SIG-M5 treated with dmso at 0.1 percent for 504 hours (cell line): ENCODE results near the gene COA5.
"Not testable (repeated sequence)": the region's sequence is repeated elsewhere in the genome, so short reads cannot be mapped to it uniquely, and the experiment has no call there.

ENCODE experiments used
- DNase-seq: peaks from one replicate; lab custom pipeline; 2025; ENCODE audit not compliant: unreplicated experiment; lab: John Stamatoyannopoulos, UW

The COA5 gene

DNA sequence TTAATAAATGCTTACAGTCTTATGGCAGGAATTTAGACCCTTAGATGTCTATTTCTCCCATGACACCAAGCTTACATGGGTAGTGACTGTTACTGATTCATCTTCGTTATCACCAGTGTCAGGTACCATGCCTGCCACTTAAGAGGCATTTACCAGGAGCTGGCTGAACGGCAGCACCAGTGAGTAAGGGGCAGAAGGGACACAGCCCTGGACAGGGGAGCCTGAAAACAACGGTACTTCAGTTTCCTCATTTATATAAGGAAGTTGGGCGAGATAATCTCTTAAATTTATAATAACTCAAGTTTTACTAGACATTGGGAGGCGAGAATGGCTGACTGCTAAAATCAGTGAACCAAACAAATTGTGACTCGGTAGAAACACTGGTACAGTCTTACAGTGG, 1.2 kb downstream of the COA5 start:
- no peak for DNase-seq

GRCh38 chr2:98606431-98606830, 1.9 kb downstream of the COA5 start:
- DNase-seq: no peak

DNA sequence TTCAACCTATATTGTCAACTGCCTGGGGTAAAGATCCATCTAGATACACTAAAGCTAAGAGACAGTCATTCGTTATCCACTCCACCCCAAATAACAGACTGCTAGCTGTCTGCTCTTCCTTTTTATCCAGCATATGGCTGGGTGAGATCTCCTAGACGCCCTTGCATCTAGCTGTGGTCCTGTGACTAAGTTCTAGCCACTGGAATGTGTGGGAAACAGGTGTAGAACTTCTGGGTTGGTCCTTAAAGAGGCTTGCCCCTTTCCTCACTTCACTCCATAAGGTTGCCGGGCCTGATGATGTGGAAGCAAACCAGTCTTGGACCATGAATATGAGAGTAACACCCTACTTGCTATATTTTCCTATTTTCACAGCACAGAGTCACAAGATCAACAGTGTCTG, 3.2 kb downstream of the COA5 start:
- no peak for DNase-seq

DNA sequence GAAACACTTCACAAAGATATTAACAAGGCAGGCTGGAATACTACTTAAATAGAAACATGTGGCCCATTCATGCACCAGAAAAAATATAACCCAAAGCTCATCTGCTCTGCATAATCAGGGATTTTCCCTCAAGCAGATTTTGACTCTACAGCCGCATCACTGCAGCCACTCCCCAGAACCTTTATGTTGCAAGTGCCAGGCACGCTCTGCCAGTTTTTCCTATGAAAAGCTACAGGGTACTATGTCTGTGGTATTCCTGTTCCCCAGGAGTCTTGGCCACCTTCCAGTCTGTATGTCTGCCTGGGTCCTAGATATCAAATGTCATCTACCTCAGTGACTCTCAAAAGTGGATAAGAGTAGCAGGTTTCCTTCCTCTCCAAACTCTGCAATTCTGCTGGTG, 3.8 kb downstream of the COA5 start:
- no peak for DNase-seq

- DNase-seq: peak; percentile 30
These were observed 6.7 kb downstream of the COA5 start for GRCh38 chr2:98601532-98602132.

- peak; percentile 40 for DNase-seq
These were observed 9.4 kb downstream of the COA5 start for GRCh38 chr2:98598781-98599428.

GRCh38 chr2:98594665-98595064, 13.6 kb downstream of the COA5 start:
- not testable (repeated sequence) for DNase-seq

GRCh38 chr2:98592565-98592964, 15.7 kb downstream of the COA5 start:
- DNase-seq: no peak

- no peak for DNase-seq
These were observed 18.8 kb downstream of the COA5 start for GRCh38 chr2:98589489-98589888.

DNA sequence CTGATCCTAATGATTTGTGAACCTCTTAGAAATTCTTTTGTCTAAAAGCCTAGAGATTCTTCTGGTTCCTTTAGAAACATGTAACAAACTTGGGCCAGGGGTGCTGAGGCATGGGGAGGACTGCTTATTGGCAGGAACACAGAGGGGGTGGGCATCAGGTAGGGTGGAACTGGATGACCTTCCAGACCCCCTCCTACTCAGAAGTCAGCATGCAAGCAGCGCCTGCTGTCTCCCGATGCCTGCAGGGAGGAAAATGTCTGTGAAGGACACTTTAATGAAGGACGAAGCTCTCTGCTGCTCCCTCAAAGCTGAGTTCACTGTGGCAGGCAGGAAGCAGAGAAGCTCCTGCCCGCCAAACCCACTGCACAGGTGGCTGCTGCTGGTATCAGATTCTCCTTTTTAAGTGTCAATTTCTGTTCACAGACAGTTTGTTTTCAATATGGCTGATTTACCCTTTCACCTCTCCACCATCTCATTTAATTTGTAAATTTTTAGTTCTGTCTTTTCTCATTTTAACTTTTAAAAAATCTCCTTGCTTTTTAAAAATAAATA, 19.4 kb downstream of the COA5 start:
- no peak for DNase-seq

DNA sequence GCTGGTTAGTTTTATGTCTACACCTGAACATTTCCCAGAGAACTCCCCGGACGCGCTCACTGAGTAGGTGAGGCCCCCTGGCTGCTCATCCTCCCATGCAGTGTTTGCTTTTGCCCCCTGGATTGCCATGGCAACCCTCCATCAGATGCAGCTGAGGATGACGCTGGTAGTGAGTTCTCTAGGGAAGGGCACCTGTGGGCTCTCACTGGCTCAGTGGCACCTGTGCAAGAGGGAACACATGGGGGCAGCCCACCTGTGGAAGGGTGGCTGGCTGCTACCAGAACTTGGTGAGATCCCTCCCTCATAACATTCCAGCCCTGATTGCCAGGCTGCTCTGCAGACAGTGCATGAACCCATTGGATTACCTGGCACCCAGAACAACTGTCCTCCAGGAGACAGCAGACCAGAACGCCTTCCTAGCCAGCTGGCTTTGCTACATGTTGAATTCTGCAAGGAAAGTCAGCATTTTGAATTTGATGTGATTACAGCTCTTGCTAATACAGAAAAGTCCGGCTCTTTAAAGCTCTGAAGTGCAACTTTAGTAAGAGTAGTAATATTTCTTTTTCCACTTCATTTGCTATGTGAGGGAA, 21.7 kb downstream of the COA5 start:
- no peak for DNase-seq

DNA sequence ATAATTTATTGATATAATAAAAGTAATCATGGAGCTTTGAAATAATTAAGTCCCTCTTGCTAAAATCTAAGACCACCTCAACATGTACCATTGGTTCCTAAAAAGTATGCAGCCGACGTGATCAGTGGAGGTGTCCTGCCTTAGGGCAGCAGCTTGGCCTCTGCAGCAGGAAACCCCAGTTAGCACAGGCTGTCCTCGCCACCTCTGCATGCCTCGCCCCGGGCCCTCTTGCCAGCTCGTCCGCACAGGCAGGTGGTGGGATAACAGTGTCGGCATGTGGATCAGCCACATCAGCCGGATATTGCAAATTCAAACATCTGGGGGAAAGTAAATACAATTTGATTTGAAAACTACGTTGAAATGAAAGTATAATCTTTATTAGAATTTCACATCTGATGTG, 22.9 kb downstream of the COA5 start:
- no peak for DNase-seq

- no peak for DNase-seq
These were observed 24.3 kb downstream of the COA5 start for GRCh38 chr2:98583816-98584618.

- no peak for DNase-seq
These were observed 25.0 kb downstream of the COA5 start for GRCh38 chr2:98583276-98583675.

GRCh38 chr2:98582523-98582922, 25.8 kb downstream of the COA5 start:
- DNase-seq: no peak

- no peak for DNase-seq
These were observed 27.5 kb downstream of the COA5 start for GRCh38 chr2:98580656-98581284.

DNA sequence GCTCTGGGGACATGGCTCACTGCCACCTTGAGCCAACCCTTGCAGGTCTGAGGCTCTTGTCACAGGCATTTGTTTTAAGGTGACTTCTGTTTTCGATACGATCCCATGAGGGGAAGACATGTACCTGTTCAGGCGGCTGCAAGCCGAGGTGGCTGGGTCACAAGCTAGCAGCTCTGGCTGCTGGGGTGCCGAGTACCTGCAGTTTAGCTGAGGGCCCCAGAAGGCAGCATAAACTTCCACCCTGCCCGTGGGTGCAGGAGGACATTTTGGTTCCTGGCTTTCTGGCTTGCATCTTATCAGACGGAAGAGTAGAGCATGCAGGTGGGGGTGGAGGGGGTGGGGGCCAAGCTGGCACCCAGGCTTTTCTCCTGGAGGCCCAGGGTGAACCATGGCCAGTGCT, 28.4 kb downstream of the COA5 start:
- DNase-seq: no peak

DNA sequence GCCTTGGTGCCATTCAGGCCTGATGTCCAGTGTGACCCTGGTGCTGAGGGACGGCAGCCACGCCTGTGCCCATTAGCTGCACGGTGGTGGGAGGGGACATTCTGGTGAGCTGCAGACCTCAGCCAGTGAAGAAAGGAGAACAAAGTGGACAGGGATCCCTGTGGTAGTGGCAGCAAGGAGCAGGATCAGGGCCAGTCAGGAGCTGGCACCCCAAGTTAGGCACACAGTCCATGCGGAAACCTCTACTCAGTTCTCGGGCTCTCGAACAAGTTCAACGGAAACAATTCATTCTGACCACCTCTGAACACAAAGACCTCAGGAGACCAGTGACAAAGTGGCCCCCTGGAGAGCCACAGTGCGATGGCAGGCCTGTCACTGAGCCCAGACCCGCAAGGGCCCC, 30.1 kb downstream of the COA5 start:
- no peak for DNase-seq

DNA sequence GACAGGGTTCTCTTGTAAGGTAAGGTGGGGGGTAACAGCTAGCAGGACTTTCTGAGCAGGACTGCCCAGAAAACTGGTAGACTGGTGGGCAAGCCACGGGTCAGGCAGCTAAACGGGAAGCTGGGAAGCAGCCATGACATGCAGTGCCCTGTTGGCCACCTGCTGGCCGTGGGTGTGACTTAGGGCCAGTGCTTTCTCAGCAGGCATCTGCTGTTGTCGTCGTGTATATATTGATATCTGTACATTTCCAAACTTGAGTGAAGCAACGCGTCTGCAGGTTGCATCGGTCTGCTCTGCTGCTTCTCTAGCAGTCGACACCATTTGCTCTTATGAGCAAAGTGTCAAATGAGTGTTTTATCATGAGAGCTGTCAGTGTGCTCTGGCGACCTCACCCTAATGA, 31.0 kb downstream of the COA5 start:
- no peak for DNase-seq

DNA sequence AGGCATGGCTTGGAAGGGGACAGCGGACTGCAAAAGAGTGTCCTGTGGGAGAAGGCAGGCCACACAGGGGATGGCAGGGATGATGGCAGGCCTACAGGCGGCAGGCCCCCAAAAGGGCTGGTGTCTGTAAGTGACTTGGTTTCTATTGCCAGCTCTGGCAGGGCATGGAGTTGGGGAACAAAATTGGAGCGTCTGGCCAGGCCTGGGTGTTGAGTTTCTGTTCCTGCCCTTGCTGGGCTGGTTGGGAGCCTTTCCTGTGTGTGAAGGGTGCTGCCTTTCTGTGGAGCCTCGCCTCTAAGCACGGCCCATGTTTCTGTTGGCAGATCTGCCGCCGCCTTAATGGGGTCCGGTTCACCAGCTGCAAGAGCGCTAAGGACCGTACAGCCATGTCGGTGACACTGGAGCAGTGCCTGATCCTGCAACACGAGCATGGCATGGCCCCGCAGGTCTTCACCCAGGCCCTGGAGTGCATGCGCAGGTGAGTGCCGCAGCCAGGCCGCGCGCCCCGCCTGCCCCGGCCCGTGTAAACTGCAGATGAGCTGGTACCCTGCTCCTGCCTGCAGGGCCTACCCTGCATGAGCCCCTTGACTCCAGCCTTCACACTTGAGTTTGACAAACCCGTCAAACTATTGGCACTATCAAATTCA, 31.5 kb downstream of the COA5 start:
- no peak for DNase-seq

DNA sequence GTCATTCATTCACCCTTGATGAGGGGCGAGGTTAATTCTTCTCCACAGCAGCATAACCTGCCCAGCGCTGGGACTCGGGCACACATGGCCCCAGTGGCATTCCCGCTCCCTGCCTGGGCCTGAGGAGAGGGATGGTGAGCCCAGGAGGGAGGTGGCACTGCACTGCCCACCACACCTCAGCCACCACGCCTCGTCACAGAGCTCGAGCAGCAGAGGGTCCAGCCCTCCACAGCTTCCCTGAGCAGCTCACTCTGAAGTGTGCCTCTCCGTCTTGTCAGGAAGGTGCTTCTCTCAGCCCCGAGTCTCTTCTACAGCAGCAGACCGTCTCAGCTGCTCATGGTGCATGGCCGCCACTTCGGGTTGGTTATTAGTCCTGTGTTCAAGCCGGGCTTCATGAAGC, 34.9 kb downstream of the COA5 start:
- no peak for DNase-seq
